Putamen (tissue), 1 donor: ENCODE data around the gene ZFP57.

Experiments
- DNase-seq: peaks from one replicate; pipeline ENCODE4 v3.0.0-alpha.2; 2016; ENCODE audit warnings: low spot score

ZFP57 gene

GRCh38 chr6:29625337-29625930, 55.5 kb downstream of the ZFP57 start:
- no peak for DNase-seq

DNA sequence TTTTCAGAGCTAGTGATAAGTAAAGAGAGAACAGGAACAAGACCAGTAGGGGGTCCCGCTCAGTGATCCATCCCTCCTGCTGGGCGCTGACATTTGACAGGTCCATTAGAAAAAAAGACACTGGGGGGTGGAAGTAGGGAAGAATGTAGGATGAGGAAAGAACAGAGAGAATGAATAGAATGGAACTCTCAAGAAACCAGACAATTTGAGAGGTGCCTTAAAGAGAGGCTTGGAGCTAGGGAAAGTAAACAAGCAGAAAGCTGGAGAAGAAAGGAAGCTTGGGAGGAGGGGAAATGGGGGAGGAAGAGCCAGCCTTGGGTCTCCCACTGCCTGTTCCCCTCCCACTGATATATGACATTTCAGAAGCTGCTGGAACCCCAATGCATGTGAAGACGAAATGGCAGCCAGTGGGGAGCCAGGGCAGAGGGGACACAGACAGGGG, 56.4 kb downstream of the ZFP57 start:
- DNase-seq: no peak
